ENCODE measurements around the gene ZNF691.
"Not testable (repeated sequence)": the region's sequence is repeated elsewhere in the genome, so short reads cannot be mapped to it uniquely, and the experiment has no call there.

The ZNF691 gene, protein sequence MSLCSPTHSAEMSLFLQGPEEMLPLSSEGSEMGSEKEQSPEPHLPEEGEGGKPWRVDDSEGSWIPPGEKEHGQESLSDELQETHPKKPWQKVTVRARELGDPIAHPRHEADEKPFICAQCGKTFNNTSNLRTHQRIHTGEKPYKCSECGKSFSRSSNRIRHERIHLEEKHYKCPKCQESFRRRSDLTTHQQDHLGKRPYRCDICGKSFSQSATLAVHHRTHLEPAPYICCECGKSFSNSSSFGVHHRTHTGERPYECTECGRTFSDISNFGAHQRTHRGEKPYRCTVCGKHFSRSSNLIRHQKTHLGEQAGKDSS

DNA sequence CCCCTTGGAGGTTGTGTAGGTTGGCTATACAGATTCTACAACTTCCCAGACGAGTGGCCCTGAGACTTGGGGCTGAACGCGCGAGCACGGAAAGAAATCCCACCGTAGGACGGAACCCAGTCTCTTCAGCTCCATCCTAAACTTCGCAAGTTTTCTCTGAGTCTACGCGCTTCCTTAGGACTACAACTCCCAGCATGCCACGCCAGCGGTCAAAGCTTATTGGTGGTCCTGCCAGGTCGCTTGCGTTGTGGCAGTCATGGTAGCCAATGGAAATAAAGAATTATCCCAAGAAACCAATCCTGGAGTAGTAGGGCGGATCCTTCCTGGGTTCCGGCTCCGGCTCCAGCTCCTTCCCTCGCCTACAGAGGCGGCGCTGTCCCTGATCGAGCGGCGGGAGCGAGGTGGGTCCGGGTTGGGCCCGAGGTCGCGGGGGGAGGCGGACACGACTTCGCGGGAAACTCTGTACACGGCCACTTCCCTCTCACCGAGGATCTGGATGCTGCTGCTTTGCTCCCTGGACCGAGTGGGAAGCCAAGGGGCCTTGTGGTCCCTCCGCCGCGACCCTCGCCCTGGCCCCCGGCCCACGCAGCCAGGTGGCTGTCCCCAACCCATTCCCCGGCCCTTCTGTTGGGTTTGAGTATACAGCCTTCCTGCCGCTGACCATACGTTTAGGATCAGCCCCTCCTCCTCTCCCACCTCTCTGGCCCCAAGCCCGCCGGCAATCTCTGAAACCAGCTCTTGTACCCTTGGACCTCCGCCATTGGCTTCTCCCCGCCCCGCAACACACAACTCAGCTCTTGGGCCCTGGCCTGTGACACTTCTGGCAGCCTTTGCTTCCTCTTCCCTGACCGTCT is at the start of gene ZNF691:
Gene ZNF691 (plus strand): TSS at position 357 of the 854 bp plus-strand sequence. CDS start 3,046 bp downstream, outside the sequence.
- peak; percentile 98 to 99 for DNase-seq

DNA sequence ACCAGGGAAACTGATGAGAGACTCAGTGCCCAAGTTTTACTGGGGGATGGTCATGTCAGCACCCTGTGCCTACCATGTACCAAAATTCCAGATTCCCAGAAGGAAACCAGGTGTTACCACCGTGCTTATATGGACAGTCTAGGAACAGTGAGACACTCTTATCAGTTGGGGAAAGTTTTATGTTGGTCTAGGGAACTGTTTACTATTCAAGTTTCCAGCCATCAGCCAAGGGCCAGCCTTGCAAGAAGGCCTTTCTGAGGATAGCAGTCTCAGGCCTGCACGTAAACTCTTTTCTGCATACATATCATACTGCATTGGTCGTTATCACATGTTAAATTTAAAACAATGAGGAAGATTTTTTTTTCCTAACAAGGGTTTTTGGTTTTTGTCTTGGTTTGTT is 49.0 kb upstream of the ZNF691 start:
- no peak for DNase-seq

DNA sequence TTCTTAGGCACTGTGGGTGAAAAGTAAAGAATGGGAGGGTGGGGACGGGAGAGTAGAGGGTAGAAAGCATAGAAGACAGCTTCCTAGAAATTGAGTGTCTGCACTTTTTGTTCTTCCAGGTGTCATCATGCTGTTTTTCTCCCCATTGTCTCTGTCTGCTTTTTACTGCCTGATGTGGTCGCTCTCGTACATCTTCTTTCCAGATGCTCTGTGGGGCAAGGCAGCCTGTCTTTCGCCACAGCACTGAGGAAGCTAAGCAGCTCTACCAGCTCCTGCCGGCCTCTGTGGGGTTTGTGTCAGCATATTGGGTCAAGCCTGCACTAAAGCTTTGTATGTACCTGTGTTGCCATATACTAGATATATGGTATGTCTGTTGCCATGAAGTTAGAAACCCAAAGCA is 48.4 kb upstream of the ZNF691 start:
- DNase-seq, result no peak

DNA sequence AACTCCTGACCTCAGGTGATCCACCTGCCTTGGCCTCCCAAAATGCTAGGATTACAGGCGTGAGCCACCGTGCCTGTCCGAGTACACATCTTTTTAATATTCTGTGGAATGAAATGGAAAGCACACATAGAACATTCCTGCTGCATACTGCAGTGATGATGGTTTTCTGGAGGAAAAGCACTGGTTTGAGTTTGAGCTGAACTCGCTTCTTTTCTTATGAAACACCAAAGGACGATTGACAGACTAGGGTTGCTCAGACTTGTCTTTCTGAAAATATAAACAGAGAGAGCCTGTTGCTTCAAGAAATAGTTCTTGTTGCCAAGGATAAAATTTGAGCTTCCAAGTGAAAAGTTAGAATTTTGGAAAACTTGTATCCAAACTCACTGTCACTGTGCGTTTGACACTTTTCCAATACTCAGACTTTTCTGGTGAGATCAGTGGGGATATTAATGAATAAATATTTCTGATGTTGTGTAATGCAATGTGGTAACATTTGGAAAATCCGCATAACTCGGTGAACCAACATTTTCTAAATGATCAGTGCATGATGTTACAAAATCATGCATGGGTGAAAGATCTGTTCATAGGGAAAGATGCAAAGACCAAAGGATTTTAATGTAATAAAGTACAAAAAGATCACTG is 44.5 kb upstream of the ZNF691 start:
- DNase-seq, result no peak

DNA sequence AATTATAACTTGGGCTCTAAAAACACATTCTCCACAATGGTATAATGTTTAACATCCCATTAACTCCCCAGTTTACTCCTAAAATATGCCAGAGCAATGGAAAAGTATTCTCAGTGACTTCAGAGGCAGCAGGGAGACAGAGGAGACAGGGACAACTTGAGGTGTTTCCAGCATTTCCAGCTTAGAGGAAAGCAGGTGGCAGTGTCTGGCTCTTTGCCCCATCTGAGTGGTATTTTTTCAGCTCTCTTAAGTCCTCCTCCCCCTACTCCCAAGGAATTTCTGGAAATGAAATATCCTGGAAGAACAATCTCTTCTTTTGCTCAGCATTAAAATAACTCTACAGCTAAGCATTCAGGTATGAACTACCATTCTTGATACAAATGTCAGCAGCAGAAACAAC is 40.2 kb upstream of the ZNF691 start:
- no peak for DNase-seq

DNA sequence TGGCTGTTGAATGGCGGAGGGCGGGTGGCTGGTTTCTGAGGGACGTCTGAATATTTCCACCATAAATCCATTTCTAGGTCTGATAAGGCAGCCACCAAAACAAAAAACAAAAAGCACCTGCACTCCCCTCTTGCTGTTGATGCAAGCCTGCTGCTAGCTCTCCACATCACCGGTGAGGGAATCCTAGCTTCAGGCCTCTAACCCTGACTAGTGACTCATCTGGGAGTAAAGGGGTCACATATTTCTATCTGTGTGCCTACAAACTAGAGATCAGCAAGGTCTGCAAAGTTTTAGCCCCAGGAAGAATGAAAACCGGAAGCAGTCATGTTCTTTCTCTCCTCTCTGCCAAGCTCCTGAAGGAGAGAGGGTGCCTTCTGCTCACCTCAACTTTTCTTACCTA is 39.8 kb upstream of the ZNF691 start:
- no peak for DNase-seq

DNA sequence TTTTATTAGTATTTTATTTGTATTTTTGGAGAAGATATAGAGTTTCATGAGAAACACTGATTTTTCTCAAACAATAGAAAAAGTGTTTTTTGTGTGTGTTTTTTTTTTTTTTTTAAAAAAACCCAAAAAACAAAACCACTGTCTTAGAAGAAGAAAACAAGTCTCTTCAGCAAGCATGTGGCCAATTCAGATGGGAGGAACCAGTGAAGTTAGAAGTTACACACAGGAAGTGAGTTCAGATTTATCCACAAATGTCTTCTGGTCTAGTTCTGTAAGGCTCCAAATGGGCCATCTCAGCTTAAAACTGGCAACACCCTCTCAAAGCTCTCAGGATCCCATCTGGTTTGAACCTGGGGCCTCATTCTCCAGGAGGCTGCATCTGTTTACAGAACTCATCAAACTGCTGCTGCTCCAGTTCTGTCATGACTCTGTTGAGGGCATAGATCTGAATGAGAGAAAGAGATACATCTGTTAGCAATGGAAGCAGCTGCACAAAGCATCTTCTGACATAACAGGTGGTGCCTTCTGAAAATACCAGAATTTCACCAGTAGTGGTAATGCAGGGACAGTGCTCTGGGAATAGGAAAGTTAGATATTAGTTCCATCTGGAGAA is 39.3 kb upstream of the ZNF691 start:
- no peak for DNase-seq

DNA sequence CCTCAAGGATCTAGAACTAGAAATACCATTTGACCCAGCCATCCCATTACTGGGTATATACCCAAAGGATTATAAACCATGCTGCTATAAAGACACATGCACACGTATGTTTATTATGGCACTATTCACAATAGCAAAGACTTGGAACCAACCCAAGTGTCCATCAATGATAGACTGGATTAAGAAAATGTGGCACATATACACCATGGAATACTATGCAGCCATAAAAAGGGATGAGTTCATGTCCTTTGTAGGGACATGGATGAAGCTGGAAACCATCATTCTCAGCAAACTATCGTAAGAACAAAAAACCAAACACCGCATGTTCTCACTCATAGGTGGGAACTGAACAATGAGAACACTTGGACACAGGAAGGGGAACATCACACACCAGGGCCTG is 31.6 kb upstream of the ZNF691 start:
- DNase-seq, result not testable (repeated sequence)

DNA sequence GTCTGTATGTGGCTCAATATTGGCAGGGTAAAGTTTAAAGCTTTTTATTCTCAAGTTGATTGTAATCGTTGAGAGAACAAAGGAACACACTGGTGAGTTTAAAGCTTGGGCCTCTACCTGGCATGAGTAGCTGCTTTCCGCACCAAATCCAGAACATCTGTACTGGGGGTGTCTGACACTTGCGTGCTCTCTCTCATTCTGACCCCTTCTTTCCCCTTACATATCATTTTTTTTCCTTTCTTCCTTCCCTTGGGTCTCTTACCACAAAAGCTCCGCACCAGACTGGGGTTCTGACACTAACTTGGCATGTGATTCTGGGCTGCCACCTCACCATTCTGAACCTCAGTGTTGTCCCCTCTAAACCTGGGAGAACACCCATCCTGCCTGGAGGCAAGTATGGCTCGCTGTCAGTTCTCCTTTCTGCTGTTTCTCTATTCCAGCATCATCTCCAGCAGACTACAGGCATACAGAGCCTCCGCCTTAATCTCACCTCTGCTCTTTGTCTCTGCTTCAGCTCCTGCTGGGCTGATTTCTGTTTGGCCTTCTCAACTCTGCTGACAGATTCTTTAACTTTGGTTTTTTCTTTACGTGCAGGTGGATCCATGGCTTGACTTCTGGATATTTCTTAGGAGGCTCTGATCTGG is 30.4 kb upstream of the ZNF691 start:
- DNase-seq, result peak; percentile 22 to 25

DNA sequence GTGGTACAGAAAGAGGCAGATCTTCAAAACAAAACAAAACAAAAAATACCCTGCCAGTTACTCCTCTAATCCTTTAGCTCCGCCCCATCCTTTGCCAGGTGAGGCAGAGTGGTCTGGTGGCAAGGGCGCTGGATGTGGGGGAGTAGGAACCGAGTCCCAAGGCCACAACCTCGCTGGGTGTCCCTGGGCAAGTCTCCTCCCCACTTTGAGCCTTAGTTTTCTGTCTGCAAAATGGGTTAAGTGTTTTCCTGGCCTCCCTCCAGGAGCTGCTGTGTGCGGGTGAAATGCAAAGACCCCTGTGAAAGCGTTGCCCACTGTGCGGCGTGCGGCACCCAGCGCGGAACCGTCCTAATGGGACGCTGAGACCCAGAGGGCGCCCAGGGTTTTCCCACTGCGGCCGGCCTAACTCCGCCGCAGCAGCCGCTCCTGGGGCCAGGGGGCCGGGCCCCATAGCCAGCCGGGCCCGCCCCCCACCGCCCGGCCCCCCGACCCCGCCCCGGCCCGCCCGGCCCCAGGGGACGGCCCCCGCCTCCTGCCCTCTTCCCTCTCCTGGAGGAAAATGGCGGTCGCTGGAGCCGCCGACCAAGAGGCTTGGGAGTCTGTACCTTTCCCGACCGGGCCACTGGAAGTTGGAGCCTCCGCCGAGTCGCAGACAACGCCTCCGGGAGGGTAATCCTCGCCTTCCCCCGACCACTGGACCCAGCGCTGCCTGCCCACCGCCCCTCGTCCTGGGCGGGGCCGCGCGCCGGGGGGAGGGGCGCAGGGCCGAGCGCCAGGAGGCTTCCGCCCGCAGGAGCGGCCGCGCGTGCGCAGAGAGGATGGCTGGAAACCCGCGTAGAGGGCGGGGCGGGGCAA is 29.6 kb upstream of the ZNF691 start, which contains the start of the genes ERMAP and SVBP:
Gene ERMAP (plus strand): TSS at position 538 of the 855 bp plus-strand sequence. CDS start 13,327 bp downstream, outside the sequence.
Gene SVBP (minus strand): TSS at position 813 of the 855 bp plus-strand sequence. CDS start 853 bp downstream, outside the sequence.
- peak; percentile 65 to 70 for DNase-seq

DNA sequence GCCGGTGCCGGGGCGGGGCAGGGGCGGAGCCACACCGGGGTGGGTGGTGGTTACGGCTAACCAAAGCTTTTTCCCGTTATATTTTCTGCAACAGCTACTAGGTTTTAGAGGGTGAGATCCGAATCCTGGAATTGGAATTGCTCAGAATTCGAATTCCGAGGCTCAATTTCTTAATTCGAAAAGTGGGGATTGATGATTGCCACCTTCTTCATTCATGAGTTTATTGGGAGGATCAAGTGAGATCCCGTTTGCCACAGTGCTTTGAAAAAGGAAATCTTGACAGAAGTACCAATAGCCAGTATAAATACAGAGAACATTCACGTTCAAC is 29.0 kb upstream of the ZNF691 start:
- peak in 1 of 2 experiments; percentile 69 for DNase-seq

DNA sequence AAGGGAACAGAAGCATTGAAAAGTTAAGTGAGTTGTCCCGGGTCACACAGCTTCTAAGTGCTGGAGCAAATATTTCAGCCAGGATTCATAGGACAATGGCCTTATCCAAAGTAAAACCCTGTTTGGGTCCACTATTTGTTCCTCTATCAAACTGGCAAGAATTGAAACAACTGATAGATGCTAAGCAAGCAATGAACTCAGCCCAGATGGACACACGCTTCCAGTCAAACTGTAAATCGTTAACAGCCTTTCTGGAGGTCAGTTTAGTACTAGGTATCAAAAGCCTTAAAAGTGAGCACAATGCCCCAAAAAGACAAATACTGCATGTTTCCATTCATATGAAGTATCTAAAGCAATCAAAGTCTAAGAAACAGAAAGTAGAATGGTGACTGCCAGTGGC is 28.4 kb upstream of the ZNF691 start:
- DNase-seq, result no peak

DNA sequence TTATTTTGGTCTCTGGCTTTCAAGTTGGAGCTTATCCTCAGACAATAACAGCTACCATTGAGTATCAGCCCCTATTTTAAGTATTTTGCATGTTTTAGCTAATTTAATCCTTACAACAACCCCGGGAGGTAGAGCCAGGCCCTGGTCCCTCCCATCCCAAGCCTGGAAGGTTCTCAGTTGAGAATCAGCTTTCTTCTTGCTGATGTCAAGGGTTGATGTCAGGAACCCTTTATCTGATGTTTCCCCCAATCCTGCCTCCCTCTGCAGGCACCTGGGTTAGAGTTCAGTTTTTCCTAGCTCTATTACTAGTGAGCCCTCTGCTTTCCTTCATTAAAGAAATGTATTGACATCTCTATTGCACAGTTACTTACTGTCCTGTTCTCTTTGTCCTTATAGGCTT is 25.6 kb upstream of the ZNF691 start:
- no peak for DNase-seq

DNA sequence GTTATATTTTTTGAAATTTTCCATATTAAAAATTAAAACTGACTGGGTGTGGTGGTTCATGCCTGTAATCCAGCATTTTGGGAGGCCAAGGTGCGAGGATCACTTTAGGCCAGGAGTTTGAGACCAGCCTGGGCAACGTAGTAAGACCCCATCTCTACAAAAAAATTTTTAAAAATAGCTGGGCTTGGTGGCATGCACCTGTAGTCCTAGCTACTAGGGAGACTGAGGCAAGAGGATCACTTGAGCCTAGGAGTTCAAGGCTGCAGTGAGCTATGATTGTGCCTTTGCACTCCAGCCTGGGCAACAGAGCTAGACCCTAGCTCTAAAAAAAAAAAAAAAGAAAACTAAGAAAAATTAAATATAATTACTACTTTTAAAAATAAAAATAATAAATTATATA is 24.7 kb upstream of the ZNF691 start:
- no peak for DNase-seq

DNA sequence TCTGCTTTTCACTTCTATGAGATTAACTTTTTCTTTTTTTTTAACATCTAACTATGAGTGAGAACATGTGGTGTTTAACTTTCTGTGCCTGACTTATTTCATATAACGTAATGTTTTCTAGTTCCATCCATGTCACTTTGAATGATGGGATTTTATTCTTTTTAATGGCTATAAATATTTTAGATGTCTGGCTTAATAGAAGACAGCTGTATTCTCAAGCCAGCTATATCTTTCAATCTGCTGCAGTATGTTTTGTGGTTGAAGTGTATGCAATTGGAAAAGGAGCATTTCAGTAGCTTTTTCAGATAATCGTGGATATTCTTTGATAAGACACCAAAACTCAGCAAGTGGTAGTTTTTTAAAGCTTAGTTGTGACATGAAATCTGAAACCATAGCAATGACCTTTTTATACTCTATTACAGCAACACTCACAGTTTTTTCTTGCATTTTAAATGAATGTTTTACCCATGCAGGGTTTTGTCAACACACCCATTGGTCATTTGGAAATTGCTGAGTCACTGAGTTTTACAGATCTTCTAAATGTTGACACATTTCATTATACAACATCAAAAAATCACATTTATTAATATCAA is 23.5 kb upstream of the ZNF691 start:
- no peak for DNase-seq

DNA sequence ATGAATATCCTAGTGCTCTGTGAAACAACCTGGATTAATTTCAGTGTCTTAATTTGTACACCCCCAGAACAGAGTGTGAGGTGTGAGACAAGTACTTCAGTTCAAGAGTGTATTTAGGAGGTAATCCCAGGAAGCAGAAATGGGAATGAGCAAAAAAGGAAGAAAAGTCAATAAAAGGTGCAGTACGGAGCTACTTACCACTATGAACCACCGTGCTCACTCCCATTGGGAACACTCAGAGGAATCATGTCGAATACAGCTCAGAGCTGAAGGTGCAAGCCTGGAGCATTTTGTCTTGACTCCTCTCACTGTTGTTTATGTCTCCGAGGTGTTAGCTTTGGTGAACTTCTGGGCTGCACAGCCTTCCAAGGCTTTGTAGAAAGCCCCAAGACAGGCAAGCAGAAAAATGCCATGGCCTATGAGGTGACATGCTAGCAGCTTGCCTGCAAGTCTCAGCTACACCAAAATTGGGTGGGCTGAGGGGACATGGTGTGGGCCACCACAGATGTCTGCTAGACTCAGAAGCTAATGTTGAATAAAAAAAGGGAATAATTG is 21.9 kb upstream of the ZNF691 start:
- no peak for DNase-seq

DNA sequence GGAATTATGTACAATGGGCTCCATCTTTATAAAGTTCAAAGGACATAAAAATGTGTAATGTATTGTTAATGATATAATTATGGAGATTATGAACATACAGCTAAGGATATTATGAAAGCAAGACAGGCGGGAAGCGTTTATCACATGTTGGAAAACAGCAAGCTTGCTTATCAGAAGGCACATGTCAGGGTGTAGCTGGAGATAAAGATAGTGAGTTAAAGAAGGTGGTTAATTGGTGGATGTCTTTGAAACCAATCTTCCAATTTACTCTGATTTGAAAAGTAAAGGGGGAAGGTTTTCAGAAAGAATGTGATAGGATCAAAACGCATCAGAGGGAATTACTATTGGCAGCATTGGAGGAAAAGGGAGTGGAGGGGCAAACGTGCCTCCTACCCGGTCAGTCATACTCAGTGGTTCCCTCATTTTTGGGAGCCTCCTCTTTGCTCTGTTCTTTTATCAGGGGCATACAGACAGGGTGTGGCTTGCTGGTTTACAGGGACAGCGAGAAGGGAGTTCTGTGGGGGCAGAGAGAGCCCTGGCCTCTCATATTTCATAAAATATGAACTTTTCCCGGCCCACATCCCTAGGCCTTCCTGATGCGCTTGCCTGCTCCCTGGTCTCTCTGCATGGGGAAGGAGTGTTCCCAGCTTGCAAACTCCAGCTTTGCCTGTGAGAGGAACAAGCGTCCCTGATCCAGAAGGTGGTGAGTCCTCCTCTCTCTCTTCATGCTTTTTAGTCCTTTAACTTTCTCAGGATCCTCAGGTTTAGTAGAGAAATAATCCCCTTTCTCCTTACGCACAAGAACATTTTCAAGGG is 21.2 kb upstream of the ZNF691 start:
- no peak for DNase-seq

DNA sequence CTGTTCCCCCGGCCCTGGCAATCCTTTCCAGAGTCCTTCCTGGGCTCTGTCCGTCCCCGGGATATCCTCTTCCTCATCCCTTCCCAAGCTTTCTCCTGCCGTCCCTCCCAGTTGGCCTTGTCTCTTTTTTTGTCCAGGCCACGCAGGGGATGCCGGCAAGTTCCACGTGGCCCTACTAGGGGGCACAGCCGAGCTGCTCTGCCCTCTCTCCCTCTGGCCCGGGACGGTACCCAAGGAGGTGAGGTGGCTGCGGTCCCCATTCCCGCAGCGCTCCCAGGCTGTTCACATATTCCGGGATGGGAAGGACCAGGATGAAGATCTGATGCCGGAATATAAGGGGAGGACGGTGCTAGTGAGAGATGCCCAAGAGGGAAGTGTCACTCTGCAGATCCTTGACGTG is 15.8 kb upstream of the ZNF691 start:
- no peak for DNase-seq

DNA sequence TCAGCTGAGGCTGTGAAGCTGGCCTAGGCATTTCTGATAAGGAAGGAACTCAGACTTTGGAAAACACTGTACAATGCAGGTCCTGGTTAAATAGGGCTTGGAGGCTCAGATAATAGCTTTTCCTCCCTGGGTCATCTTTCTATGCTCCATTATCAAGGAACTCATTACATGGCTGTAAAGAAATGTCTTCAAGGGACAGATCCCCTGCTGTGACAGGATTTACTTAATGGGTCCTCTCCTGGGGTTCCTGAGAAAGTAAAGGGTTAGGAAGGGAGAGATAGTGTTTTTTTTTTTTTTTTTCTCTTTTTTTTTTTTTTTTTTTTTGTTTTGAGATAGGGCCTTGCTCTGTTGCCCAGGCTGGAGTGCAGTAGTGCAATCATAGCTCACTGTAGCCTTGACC is 15.1 kb upstream of the ZNF691 start:
- DNase-seq, result no peak

DNA sequence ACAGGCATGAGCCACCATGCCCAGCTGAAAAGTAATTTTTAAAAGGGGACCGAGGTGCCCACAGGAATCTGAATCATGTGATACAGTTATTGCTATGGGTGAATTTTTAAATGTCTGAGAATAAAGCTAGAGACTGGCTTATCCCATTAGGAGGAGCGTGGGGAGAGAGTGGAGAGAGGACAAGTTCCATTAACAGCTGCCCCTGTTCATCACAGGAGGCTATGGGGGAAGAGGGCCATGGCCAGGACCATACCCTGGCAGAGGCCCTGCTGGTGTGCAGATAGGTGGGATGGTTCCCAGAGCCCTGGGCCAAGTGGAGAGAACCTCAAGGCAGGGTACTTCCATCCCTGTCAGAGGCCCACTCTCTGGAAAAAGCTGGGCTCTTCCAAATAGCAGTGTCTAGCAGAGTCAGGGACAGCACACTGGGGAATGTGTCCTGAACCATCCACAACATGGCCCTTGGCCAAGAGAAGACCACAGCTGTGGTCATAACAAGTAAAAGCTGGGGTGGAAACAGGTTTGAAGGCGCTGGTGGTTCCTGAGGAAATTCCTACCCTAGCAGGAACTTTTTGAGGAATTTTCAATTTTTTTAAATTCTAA is 13.7 kb upstream of the ZNF691 start:
- DNase-seq, result no peak

Data from Kasumi-1 (cell line).